NCI-H1105 treated with DMSO at 0.1 percent for 48 hours (cell line): ENCODE results near the gene PRKG1.
"Not testable (repeated sequence)": the region's sequence is repeated elsewhere in the genome, so short reads cannot be mapped to it uniquely, and the experiment has no call there.

Experiments used
- DNase-seq: peaks from one replicate; lab custom pipeline; 2025; lab: John Stamatoyannopoulos, UW

The PRKG1 gene

DNA sequence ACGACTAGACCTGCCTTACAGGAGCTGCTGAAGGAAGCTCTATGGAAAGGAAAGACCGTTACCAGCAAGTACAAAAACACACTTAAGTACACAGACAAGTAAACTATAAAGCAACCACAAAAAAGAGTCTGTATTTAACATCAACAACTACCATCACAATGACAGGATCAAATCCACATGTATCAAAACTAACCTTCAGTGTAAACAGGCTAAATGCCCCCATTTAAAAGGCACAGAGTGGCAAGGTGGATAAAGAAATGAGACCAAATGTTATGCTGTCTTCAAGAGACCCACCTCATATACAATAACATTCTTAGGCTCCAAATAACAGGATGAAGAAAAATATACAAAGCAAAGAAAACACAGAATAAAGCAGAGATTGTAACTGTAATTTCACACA, 932.8 kb downstream of the PRKG1 start:
- no peak for DNase-seq

DNA sequence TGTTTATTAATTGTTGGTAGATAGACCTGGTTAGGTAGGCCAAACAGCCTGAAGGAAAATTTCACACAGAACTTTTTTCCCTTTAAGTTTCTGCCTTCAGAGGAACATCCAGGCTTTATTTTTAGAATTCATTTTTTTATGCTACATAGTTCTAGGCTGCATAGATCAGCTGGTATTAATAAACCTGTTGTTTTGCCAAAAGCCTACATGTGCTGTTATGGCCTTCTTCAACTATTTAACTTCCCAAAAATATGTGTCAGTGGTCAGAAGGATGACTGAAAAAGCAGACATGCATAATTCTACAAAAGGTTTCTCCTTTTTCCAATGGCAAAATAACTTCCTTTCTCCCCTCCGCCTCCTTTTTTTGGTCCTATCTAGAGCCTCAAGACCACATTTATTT, 936.8 kb downstream of the PRKG1 start:
- no peak for DNase-seq

DNA sequence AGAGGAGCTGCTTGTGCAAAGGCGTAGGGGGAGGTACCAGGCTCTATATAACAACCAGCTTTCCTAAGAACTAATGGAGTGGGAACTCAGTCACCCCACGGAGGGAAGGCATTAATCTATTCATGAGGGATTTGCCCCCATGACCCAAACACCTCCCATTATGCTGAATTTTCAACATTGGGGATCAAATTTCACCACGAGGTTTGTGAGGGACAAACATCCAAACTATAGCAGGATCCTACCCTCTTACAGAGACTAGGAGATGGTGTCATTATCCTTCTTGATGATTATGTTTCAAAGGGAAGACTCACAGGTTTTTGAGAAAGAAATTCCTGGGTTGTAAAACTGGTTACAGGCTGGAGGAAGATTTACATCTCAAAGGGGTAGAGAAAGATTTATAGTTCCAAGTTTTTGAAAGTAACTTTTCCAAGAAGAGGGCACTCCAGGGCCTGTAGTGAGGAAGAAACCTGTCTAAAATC, 944.8 kb downstream of the PRKG1 start:
- DNase-seq = no peak

DNA sequence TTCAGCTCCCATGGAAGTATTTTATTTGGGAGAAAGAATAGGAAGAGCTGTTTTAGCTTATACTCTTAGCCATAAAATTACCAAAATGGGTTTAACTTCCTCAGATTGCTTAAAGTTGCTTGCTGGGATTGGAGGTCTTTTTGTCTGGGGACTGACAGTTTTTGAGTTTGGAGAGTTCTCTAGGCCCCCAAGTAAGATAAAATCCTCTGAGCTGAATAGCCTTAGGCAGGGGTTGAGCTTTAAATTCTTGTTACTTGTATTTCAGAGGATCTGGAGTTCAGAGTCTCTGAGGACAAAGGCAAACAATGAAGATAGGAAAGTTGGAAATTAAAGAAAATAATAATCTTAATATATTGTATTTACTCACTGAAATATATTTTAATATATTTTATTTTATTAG, 945.4 kb downstream of the PRKG1 start:
- no peak for DNase-seq

DNA sequence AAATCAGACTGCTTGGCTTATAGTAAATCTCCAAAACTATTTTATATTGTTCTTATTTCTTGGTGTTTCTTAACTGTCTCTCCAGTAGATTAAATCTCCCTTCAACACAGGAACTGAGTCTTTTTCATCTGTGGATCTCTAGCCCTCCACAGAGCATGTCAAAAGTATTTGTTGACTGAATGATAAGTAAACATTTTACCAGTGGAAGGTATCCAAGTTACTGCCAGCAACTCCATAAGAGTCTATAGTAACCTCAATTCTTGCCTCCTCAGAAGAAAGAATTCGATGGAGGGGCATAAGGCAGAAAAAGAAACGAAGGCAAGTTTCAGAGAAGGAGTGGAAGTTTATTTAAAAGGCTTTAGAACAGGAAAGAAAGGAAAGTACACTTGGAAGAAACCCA, 945.9 kb downstream of the PRKG1 start:
- no peak for DNase-seq

DNA sequence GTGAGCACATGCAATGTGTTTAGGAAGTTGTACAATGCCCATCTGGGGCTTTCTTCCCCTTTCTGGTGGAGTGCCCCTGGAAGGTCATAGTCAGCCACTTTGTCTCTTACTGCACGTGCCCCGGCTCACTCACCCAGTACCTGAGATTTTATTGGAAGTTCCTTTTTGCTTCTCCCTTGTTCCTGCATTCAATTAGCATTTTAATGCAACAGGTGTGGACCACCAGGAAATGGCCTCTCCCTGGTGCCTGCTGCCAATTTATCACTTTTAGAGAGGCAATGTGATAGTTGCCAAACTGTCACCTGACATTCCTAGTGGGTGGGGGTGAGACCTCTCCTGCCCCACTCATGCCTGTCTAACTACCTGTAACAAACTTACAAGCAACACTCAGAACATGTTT, 946.4 kb downstream of the PRKG1 start:
- DNase-seq = no peak

DNA sequence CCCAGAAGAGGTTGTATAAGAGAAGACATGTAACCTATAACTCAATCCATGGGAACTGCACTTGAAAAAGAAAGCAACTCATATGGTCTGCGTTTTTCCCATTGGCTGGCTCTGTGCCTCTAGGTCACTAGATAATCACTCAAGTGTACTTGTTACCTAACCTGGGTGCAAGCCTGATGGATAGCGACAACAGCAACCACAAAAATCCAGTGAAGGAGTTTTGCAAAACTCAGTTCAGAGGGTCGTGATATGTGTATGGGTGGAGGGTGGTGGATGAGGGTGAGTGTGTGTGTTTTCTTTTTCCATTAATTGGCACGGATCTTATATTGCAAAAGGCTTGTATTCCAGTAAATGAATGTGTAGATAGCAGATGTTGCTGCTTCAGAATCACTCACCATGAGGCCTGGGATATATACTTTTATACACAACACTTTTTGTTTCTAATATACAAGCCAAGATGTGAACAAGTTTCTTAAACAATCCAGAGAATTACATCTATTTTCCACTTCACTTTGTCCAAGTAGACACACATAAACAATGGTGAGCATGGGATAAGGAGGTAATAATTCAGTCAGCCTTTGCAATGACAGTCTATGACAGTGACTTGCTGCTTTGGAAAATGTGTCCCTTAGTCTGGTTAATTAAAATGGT, 952.9 kb downstream of the PRKG1 start:
- no peak for DNase-seq

DNA sequence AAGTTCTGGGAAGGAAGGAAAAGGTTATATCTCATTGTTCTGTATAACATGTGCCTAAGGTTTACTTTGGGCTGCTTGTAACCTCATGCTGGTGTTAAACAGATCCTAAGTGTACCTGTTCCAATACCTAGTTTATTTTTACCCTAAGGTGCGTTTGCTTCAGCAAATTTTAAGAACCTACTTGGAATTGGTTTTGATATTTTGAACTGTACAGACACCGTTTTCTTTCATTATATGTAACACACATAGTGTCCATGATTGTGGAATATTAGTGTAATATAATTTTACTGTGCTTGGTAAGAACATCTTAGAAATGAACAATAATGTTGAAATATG, 954.2 kb downstream of the PRKG1 start:
- no peak for DNase-seq

DNA sequence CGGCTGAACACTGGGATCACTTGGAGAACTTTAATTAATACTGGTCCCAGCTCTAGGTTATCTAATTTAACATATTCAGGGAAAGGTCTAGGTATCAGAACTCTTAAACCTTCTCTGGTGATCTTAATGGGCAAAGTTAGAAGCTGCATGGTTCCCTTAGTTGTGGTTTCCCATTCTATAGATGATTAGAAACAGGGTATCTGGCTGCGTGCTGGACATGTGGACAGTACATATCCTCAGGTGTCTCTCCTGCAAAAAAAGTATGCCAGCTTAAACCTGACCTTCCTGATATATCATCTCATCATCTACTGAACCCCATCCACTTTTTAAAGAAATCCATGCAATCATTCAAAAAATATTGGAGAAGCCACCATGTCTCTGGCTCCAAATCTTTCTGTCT, 955.3 kb downstream of the PRKG1 start:
- DNase-seq = no peak

DNA sequence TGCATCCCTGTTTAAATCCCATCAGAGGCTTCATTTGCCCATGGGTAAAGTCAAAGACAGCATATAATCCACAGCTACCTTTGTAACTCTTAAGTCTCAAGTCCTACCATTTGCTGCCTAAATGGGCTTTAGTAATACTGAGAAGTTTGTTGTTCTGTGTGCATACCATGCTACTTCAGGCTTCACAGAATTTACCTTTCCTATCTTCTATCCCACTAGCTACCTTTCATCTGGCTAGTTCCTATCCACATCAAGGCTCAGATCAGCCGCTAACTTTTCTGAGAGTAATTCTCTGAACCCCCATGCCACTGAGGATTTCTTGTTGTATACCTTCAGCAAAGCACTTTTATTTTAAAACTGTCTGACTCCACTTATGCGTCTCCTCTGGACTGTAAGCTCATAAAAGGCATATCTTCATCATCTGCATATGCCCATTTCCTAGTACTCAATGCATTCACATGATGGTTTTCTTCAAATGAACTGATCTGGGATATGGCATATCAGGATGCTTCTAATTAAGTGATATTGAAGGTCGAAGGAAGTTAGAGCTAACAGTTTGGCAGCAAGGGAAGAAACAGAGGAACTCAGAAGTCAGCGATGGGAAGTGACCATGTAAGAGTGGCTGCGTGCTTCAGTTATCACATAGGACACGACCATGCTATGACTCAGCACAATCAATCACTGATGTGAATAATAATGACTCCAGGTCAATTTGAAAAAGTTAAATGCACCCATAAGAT, 955.9 kb downstream of the PRKG1 start:
- no peak for DNase-seq

DNA sequence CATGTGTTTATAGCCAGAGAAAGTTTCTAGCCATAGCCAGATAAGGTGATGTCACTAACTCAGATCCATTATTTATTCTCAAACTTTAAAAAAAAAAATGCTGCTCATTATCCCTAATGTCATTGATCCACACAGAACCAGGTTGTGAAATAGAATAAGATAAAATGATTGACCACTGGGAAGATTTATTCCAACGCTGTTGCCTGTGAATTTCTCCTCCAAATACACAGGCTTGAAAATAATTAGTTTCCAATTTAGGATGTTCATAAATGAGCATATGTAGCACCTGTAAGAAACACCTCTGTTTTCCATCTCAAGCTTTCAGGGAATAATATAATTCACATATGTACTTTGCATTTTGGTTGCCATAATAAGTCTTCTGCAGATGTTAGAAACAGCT, 956.7 kb downstream of the PRKG1 start:
- no peak for DNase-seq

DNA sequence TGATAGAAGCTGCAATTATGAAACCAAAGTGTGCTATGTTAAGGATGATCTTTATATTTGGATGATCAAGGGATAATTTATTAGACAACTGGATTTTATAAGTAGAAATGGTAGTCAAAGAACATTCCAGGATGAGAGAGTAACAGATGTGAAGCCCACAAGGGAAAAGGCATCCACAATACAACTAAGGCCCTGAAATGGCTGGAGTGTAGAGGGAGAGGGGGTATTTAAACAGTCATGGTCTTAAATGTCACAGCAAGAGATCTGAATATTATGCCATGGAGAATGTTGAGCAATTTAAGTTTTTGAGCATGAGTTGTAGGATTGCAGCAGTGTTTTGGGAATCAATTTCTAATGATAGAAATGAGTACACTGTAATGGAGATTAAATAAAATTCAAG, 957.5 kb downstream of the PRKG1 start:
- no peak for DNase-seq

DNA sequence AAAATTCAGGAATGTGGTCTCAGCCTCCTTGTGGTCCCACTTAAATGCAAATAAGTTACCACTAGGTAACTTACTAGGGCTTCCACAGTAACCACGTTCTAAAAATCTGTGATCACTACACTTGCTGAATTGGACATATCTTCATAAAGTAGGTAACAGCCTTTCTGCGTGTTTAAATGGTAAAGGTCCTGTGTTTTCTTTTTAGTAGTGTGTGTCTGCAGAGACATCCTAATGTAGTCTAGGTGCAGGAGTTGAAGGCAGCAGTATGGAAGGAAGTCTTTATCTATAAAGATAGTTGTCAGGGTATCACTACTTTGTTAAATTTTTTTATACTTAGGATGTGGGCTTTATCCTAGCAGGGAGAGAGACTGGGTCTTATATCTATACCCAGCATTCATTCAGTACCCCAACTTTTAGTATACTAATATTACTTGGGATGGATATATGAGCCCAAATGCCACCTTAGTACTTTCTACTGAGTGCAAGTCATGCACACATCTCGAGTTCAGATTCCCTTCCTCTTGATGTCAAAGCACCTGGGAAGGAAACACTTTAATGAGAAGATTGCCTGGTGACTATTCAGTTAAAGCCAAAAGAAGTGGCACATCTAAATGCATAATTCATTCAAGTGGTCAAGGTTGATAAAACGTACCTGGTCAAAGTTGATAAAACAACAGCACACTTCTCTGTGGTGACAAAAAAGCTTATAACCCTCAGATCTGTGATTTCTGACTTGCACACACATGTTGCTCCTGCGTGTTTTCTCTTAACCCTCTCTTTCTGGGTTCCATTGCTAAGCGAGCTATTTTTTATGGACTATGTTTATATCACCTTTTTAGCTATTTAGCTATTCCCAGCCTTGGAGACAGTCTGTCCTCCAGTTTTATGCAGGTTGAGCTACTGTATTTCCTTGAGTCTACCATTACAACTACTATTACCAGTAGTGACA, 958.7 kb downstream of the PRKG1 start:
- no peak for DNase-seq

DNA sequence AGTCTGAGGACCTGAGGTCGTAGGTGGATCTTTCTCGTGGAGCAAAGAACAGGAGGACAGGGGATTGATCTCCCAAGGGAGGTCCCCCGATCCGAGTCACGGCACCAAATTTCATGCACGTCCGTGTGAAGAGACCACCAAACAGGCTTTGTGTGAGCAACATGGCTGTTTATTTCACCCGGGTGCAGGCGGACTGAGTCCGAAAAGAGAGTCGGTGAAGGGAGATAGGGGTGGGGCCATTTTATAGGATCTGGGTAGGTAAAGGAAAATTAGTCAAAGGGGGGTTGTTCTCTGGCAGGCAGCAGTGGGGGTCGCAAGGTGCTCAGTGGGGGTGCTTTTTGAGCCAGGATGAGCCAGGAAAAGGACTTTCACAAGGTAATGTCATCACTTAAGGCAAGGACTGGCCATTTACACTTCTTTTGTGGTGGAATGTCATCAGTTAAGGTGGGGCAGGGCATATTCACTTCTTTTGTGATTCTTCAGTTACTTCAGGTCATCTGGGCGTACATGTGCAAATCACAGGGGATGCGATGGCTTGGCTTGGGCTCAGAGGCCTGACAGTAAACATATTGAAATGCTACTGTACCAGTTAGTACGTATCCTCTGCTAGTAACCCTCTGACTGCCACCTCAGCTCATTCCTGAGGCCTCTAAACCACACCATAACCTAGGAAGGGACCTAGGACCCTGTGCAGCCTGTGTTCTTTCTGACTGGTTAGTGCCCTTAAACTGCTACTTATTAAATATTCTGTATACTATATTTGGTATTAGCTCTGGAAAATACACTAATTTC, 964.9 kb downstream of the PRKG1 start:
- DNase-seq = not testable (repeated sequence)

DNA sequence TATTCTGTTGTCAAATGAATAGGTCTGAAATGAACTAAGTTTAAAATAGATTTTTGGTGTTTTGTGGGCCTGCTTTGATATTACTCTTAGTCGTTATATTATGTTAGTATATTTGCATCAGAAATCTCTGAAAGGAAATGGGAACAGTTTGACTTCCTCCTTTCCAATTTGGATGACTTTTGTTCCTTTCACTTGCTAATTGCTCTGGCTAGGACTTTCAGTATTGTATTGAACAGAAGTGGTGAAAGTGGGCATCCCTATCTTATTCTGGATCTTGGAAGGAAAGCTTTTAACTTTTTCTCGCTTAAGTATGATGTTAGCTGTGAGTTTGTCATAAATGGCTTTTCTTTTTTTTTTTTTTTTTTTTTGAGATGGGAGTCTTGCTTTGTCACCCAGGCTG, 966.2 kb downstream of the PRKG1 start:
- DNase-seq = no peak

DNA sequence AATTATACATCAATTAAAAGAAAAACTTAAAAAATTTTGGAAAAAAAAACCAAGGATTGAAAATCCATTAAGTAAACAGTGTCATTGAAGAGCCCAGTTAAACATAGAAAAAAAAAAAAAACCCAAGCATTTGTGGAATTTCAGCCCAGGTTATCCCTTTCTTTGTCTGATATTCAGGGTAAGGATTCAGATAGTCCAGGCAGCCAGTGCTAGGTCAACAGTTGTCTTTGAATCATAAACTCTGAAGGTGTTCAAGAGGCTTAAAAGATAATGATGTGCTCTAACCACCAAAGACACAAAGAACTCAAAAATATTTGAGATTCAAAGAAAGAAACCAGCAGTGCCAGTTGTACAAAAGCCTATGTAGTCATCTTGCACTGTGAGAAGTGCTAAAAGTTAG, 969.5 kb downstream of the PRKG1 start:
- DNase-seq = no peak

DNA sequence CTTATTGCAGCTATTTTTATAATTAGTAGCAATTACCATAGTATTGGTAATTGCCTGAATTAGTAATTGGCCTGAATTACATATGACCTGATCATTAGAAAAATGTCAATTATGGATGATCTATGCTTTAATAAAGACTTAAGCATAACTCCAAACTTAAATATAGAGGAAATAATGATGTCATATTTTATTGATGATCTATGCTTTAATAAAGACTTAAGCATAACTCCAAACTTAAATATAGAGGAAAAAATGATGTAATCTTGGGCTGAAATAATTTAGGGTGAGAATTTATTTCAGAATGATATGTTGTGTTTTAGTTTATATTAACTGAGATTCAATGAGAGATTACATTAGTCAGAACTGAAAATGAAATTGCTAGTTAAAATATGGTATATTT, 973.8 kb downstream of the PRKG1 start:
- no peak for DNase-seq

DNA sequence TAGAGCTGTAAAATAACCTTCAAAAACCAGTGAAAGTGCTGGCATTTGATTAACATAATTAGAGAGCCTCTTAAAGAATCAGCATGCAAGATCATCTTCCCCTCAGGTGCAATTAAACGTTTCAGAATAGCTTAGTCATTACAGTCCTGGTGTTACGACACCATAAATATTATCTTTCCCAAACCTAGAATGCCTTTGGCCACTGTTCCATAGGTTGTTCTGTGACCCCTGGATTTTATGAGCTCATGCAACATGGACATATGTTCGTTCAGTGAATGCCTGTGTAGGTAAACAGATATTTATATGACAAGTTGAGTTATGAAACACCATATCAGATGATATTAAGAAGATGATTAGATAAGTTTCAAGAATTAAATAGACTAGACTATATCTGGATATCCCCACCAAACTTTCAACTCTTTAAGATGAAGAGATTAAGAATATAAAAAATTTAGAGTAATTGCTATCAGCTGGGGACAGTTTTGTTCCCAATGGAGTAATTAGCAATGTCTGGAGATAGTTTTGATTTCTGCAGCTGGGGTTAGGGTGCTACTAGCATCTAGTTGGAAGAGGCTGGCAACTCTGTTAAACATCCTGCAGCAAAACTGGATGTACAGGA, 976.3 kb downstream of the PRKG1 start:
- no peak for DNase-seq

DNA sequence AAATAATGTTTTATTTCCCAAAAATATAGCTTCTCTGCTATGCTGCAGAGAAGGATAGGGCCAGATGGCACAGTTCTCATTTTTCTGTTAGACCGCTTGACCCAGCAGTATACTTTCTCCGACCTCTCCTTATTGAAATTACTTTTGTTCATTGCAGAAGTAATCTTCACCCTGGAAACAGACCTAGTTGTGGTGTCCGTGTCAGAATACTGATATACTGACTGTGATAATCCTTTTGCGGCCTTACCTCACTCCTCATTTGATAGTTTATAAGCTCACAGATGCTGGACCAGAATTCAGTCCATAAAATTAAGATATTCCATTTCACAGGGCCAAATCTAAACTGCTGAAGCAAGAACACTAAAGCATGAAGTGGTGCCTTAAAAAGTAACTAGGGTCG, 979.2 kb downstream of the PRKG1 start:
- no peak for DNase-seq

DNA sequence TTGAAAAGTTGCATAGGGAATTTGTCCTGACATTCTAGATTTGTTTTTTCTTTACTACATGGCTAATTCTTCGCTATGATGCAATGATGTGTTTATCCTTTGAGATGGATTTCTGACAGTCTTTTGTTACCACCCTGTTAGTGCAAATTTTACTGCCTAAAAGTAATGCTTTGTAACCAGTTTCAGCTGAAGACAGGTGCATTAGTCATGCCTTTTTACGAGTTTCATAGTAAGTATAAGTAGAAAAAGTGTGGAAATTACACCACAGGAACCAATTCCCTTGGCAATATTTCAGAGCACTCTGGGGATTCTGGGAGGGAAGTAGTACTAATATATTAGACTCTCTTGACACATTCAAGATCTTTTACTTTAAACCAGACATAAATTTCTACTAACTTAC, 982.0 kb downstream of the PRKG1 start:
- no peak for DNase-seq

DNA sequence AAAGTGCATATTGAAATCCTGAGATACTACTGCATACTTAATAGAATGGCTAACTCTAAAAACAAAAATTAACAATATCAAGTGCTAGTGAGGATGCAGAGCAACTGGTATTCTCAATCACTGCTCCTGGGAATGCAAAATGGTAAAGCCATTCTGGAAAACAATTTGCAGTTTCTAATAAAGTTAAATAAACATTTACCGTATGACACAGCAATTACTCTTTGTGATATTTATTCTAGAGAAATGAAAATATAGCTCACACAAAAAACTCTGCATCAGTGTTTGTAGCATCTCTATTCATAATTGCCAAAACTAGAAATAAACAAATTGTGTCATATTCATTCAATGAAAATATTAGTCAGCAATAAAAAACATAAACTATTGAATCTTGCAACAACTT, 984.8 kb downstream of the PRKG1 start:
- no peak for DNase-seq

DNA sequence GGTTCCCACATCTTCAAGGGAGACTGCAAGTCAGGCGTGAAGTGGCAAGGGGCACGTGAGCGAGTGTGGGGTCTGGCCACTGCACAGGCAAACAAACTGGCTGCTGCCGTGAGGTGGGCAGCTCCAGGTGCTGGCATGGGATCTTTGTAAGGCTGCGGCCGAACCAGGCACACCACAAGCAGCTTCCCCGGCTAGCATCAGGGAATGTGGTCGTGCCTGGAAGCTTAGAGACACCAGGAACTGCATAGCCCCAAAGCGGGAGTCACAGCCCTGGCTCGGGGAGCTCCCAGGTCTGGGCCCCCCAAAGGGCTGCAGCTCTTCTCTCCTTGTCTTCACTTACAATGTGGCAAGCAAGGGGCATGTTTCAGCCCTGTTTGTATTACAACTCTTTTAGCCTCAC, 988.9 kb downstream of the PRKG1 start:
- DNase-seq = no peak
